ENCODE data around the gene CIAO1. TPM values are rescaled to one million over a fixed set of nuclear protein-coding genes. Genes with fewer than 3 reads are reported as not detected.
"Not testable (repeated sequence)": the region's sequence is repeated elsewhere in the genome, so short reads cannot be mapped to it uniquely, and the experiment has no call there.

CIAO1 gene
- total RNA-seq (48.4 TPM), polyA plus RNA-seq (ENCODE audit: insufficient read depth in 1 of 8, insufficient read length in 8 of 8, low replicate concordance in 1 of 8) (10 to 100 TPM; 39.5 to 45.6 (median 42.7) TPM)
- long read RNA-seq, donor 1, transcript CIAO1-203 (7 exons, 1,533 nt), result major isoform, 8 of 8 reads
- long read RNA-seq, donor 1, partial matches to known transcripts, result 0 of 8 reads
- long read RNA-seq, donor 1, other reads (novel, unspliced or antisense), result 0 of 8 reads
- long read RNA-seq, donor 2, partial matches to known transcripts, result 0 of 2 reads
- long read RNA-seq, donor 2, other reads (novel, unspliced or antisense), result 0 of 2 reads
- long read RNA-seq, donor 3, transcript CIAO1-203 (7 exons, 1,533 nt), result major isoform, 19 of 21 reads
- long read RNA-seq, donor 3, partial matches to known transcripts, result 0 of 21 reads
- long read RNA-seq, donor 3, other reads (novel, unspliced or antisense), result 0 of 21 reads
- long read RNA-seq, donor 4, transcript CIAO1-203 (7 exons, 1,533 nt), result major isoform, 18 of 19 reads
- long read RNA-seq, donor 4, partial matches to known transcripts, result 0 of 19 reads
- long read RNA-seq, donor 4, other reads (novel, unspliced or antisense), result 0 of 19 reads
- long read RNA-seq, donor 5, transcript CIAO1-203 (7 exons, 1,533 nt), result major isoform, 47 of 274 reads
- long read RNA-seq, donor 5, partial matches to known transcripts, result 226 of 274 reads
- long read RNA-seq, donor 5, other reads (novel, unspliced or antisense), result 0 of 274 reads
- long read RNA-seq, donor 6, transcript CIAO1-203 (7 exons, 1,533 nt), result major isoform, 34 of 36 reads
- long read RNA-seq, donor 6, partial matches to known transcripts, result 0 of 36 reads
- long read RNA-seq, donor 6, other reads (novel, unspliced or antisense), result 0 of 36 reads
- long read RNA-seq, donor 7, transcript CIAO1-203 (7 exons, 1,533 nt), result major isoform, 14 of 14 reads
- long read RNA-seq, donor 7, partial matches to known transcripts, result 0 of 14 reads
- long read RNA-seq, donor 7, other reads (novel, unspliced or antisense), result 0 of 14 reads
- long read RNA-seq, donor 8, transcript CIAO1-203 (7 exons, 1,533 nt), result major isoform, 11 of 11 reads
- long read RNA-seq, donor 8, partial matches to known transcripts, result 0 of 11 reads
- long read RNA-seq, donor 8, other reads (novel, unspliced or antisense), result 0 of 11 reads
- long read RNA-seq, donor 9, transcript CIAO1-203 (7 exons, 1,533 nt), result major isoform, 14 of 133 reads
- long read RNA-seq, donor 9, partial matches to known transcripts, result 118 of 133 reads
- long read RNA-seq, donor 9, other reads (novel, unspliced or antisense), result 0 of 133 reads
- long read RNA-seq, donor 10, transcript CIAO1-203 (7 exons, 1,533 nt), result major isoform, 18 of 19 reads
- long read RNA-seq, donor 10, partial matches to known transcripts, result 0 of 19 reads
- long read RNA-seq, donor 10, other reads (novel, unspliced or antisense), result 0 of 19 reads
- long read RNA-seq, donor 11, transcript CIAO1-203 (7 exons, 1,533 nt), result major isoform, 19 of 104 reads
- long read RNA-seq, donor 11, partial matches to known transcripts, result 75 of 104 reads
- long read RNA-seq, donor 11, other reads (novel, unspliced or antisense), result 10 of 104 reads

DNA sequence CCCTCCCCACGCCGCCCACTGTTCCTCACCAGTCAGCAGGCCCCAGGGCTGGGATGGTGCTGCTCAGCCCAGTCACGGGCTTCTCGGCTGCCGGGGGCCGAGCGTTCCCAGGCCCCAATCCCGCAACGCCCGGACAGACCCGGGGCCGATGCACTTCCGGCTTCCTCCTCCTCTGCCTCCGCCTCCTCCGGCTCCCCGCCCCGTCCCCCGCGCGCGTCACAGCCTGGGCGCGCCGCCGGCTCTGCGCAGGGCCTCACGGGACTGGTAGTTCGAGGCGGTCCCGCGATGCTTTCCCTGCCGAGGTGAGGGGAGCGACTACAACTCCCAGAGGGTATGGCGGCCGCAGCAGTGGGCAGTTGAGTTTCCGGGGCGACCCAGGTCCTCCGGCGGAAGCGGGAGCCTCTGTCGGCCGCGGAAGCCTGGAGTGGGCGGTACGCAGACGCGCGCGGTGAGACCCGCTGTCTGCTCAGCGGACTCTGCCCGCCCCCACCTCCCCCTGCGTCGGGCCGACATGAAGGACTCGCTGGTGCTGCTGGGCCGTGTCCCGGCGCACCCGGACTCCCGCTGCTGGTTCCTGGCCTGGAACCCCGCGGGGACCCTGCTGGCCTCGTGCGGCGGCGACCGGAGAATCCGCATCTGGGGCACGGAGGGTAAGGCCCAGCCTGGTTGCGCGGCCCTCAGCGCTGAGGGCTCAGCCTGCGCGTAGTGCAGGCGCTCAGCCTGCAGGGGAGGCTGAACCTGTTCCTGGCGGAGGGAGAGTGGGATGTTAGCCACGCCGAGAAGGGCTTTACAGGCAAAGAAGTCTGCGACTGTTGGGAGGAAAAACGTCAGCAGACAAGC is at the start of gene CIAO1, which contains the start of gene TMEM127:
CIAO1 (plus strand) TSS at position 386 of the 840 bp plus-strand sequence; CDS start at position 512, 126 bp downstream.
TMEM127 (minus strand) TSS at position 158 of the 840 bp plus-strand sequence. CDS start 616 bp downstream, outside the sequence.
- Histone ChIP-seq H3K4me1 (ENCODE audit: control insufficient read depth, insufficient read depth, low read length) (peaks cover 26% of the 10 kb centered on the region), H3K27me3 (ENCODE audit: control insufficient read depth, insufficient read depth, low read length) (no peaks in the 10 kb centered on the region), H3K4me3 (ENCODE audit: low read length) (peak within 1 kb of the TSS; percentile 99), H3K36me3 (ENCODE audit: control insufficient read depth, insufficient read depth, low read length) (peaks cover 44% of the 10 kb centered on the region), H3K27ac (ENCODE audit: low read length) (peak within 1 kb of the TSS; percentile 93), H3K9me3 (replicated peaks; ENCODE audit: control insufficient read depth, low read depth, low read length) (no peaks in the 10 kb centered on the region)
- WGBS (ENCODE audit: insufficient coverage), result under 1% methylated on average over 81 of the region's 81 CpGs
- peak; percentile 99 for DNase-seq

DNA sequence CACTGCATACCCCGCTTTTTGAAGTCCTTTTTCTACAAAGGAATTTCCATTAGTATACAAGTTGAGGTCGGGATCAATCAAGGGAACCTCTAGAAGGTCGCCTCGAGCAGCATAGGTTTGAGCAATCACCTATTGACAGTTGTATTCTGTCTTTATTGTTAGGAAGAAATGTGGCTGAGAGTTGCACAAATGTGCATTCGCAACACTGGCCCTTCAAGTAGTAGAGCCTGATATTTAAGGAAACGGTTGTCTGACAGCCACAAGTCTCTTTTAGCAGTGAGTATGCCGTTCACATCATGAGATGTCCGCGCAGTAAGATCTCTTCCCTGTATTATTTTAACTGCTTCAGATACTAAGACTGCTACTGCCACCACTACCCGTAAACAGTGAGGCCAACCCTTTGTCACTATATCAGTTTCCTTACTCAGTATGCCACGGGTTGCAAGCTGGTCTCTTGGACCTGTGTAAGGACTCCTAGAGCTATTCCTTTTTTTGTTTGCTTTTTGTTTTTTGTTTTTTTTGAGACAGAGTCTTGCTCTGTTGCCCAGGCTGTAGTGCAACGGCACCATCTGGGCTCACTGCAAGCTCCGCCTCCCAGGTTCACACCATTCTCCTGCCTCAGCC is 47.4 kb upstream of the CIAO1 start:
- no peaks in the 10 kb centered on the region for H3K4me1 ChIP-seq (ENCODE audit: control insufficient read depth, insufficient read depth, low read length)
- 94% methylated on average over 6 of the region's 13 CpGs for WGBS (ENCODE audit: insufficient coverage)
- no peak overlapping the region for H3K27ac ChIP-seq (ENCODE audit: low read length)
- H3K4me3 ChIP-seq (ENCODE audit: low read length), result no peak overlapping the region
- no peaks in the 10 kb centered on the region for H3K36me3 ChIP-seq (ENCODE audit: control insufficient read depth, insufficient read depth, low read length)
- no peaks in the 10 kb centered on the region for H3K9me3 ChIP-seq (replicated peaks; ENCODE audit: control insufficient read depth, low read depth, low read length)
- H3K27me3 ChIP-seq (ENCODE audit: control insufficient read depth, insufficient read depth, low read length), result no peaks in the 10 kb centered on the region
- DNase-seq, result no peak

DNA sequence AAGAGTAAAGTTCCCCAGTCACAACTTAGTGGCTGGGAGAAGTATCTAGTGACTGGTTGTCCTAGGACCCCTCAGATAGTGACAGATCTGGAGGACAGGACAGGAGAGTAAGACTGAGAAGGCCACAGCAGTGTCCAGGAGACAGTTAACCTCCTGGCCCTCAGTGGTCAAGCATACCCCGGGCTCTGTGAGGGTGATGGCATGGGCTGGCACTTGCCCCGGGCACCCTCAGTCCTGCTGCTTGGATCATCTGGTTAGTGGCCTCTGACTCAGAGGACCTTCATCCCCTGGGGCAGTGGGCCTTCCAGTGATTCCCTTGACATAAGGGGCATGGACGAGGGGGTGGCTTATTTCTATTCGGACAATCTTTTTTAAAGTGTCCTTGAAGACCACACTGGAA is 46.1 kb upstream of the CIAO1 start:
- not testable (repeated sequence) for H3K4me1 ChIP-seq (ENCODE audit: control insufficient read depth, insufficient read depth, low read length); H3K27ac ChIP-seq (ENCODE audit: low read length); H3K36me3 ChIP-seq (ENCODE audit: control insufficient read depth, insufficient read depth, low read length); H3K27me3 ChIP-seq (ENCODE audit: control insufficient read depth, insufficient read depth, low read length); H3K9me3 ChIP-seq (replicated peaks; ENCODE audit: control insufficient read depth, low read depth, low read length); H3K4me3 ChIP-seq (ENCODE audit: low read length); DNase-seq
- 96% methylated on average over 3 of the region's 4 CpGs for WGBS (ENCODE audit: insufficient coverage)

- H3K27me3 ChIP-seq (ENCODE audit: control insufficient read depth, insufficient read depth, low read length); H3K9me3 ChIP-seq (replicated peaks; ENCODE audit: control insufficient read depth, low read depth, low read length); H3K4me1 ChIP-seq (ENCODE audit: control insufficient read depth, insufficient read depth, low read length); H3K36me3 ChIP-seq (ENCODE audit: control insufficient read depth, insufficient read depth, low read length); DNase-seq; H3K4me3 ChIP-seq (ENCODE audit: low read length); H3K27ac ChIP-seq (ENCODE audit: low read length): not testable (repeated sequence)
- WGBS (ENCODE audit: insufficient coverage), result no CpG with 5 or more reads among the region's 1 CpG
These were observed 44.9 kb upstream of the CIAO1 start for GRCh38 chr2:96221106-96221505.

DNA sequence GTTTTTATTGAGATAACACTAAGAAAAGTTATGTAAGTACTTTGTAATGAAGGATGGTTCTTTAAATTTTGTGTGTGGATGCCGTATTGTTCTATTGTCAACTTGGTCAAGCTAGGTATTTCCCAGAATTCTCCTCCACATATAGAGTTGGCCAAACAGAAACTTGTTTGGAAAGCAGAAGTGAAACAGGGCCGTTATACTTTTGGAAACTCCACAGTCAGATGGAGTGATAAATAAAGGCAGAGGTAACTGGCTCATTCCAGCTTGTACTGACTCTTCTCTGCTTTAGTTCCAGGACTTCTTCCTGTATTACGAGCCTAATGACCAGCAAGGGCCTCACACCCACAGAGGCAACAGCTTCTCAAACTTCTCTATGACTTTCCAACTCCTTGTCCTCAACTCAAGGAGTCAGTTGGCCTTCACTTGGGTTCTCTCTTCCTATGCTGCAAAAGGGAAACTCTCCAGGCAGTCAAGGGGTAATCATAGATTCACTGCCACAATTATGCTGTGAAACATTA is 41.0 kb upstream of the CIAO1 start:
- Histone ChIP-seq H3K4me3 (ENCODE audit: low read length) (no peak overlapping the region), H3K36me3 (ENCODE audit: control insufficient read depth, insufficient read depth, low read length) (no peaks in the 10 kb centered on the region), H3K4me1 (ENCODE audit: control insufficient read depth, insufficient read depth, low read length) (peaks cover 3% of the 10 kb centered on the region), H3K9me3 (replicated peaks; ENCODE audit: control insufficient read depth, low read depth, low read length) (no peaks in the 10 kb centered on the region), H3K27ac (ENCODE audit: low read length) (peak overlapping the region; percentile 63), H3K27me3 (ENCODE audit: control insufficient read depth, insufficient read depth, low read length) (no peaks in the 10 kb centered on the region)
- WGBS (ENCODE audit: insufficient coverage), result 40% methylated on average over 1 of the region's 3 CpGs
- peak; percentile 72 for DNase-seq

- Histone ChIP-seq H3K36me3 (ENCODE audit: control insufficient read depth, insufficient read depth, low read length) (no peaks in the 10 kb centered on the region), H3K27me3 (ENCODE audit: control insufficient read depth, insufficient read depth, low read length) (no peaks in the 10 kb centered on the region), H3K27ac (ENCODE audit: low read length) (no peak overlapping the region), H3K4me3 (ENCODE audit: low read length) (no peak overlapping the region), H3K4me1 (ENCODE audit: control insufficient read depth, insufficient read depth, low read length) (no peaks in the 10 kb centered on the region), H3K9me3 (replicated peaks; ENCODE audit: control insufficient read depth, low read depth, low read length) (no peaks in the 10 kb centered on the region)
- no peak for DNase-seq
- WGBS (ENCODE audit: insufficient coverage), result 93% methylated on average over 2 of the region's 4 CpGs
These were observed 34.7 kb upstream of the CIAO1 start for GRCh38 chr2:96231316-96231715.

DNA sequence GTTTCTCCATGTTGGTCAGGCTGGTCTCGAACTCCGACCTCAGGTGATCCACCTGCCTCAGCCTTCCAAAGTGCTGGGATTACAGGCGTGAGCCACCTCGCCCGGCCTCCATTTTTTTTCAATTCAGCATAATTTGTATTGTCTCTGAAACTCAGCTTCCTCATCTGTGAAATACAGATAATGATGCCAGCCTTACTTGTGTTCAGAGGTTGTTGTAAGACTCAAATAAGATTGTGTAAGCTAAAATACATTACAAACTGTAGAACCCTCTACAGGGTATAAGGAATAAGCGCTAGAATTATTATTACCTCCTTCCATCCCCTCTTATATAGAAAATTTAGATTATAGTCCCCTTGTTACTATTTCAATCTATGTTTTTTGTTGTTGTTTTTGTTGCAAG is 32.6 kb upstream of the CIAO1 start:
- Histone ChIP-seq H3K9me3 (replicated peaks; ENCODE audit: control insufficient read depth, low read depth, low read length) (no peaks in the 10 kb centered on the region), H3K4me1 (ENCODE audit: control insufficient read depth, insufficient read depth, low read length) (no peaks in the 10 kb centered on the region), H3K36me3 (ENCODE audit: control insufficient read depth, insufficient read depth, low read length) (no peaks in the 10 kb centered on the region), H3K27me3 (ENCODE audit: control insufficient read depth, insufficient read depth, low read length) (no peaks in the 10 kb centered on the region), H3K27ac (ENCODE audit: low read length) (no peak overlapping the region), H3K4me3 (ENCODE audit: low read length) (no peak overlapping the region)
- DNase-seq, result no peak
- WGBS (ENCODE audit: insufficient coverage), result no CpG with 5 or more reads among the region's 6 CpGs

DNA sequence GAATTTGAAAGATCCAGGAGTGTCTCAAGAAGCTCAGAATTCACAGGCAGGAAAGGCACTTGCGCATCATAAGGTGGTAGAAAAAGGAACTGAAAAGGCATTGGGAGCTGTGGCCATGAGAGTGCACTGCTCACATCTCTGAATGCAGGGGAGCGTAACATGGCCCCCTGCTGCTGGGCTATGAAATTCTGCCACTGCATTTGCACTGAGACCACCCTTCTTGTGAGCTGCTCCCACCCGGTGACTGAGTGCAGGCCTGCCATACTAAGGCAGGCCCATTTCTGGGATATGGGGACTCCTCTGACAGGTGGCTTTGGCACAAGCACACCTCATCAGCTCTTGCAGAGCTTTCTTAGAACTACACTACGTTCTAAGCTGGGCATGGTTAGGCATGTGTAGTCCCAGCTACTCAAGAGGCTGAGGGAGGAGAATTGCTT is 32.1 kb upstream of the CIAO1 start:
- WGBS (ENCODE audit: insufficient coverage), result 64% methylated on average over 3 of the region's 4 CpGs
- Histone ChIP-seq H3K9me3 (replicated peaks; ENCODE audit: control insufficient read depth, low read depth, low read length) (no peaks in the 10 kb centered on the region), H3K27me3 (ENCODE audit: control insufficient read depth, insufficient read depth, low read length) (no peaks in the 10 kb centered on the region), H3K4me3 (ENCODE audit: low read length) (no peak overlapping the region), H3K27ac (ENCODE audit: low read length) (no peak overlapping the region), H3K36me3 (ENCODE audit: control insufficient read depth, insufficient read depth, low read length) (no peaks in the 10 kb centered on the region), H3K4me1 (ENCODE audit: control insufficient read depth, insufficient read depth, low read length) (no peaks in the 10 kb centered on the region)
- DNase-seq, result no peak
